Endothelial cell (in vitro differentiated cells): ENCODE results near the gene GIN1. TPM values are rescaled to one million over a fixed set of nuclear protein-coding genes. Genes with fewer than 3 reads are reported as not detected.

Source experiments
- total RNA-seq: library from RNA; stranded (reverse); fragmentation: NEBNext Ultra II Directional; extraction: Animal tissue kit (Norgen Biotek cat#: 25700); gene quantifications from one replicate; pipeline ENCODE4 v1.2.1, GENCODE V29; 2021; ENCODE audit not compliant: unreplicated experiment

The GIN1 gene
- total RNA-seq, 1 donor from 2014 or later, result 3.7 TPM

Other genes with a start within 250 kb of the GIN1 start
- 66.3 TPM for gene PPIP5K2, start 163 bp upstream of the GIN1 start, total RNA-seq
- gene MACIR, start 138.6 kb upstream of the GIN1 start, total RNA-seq, result 9.2 TPM